ENCODE measurements around the gene HDAC9.

- TF ChIP-seq CTCF (IDR thresholded peaks at IDR 0.05; ENCODE audit: low read depth, low read length, poor library complexity, severe bottlenecking) = no peak
- TF ChIP-seq EZH2phosphoT487 (IDR thresholded peaks at IDR 0.05; ENCODE audit: borderline replicate concordance, low read length) = no peak
Observed at GRCh38 chr7:18504965-18505364, 9.4 kb downstream of the HDAC9 start.

All from DOHH2 (cell line).